WTC11 (cell line): ENCODE measurements around the gene RAPSN. TPM values are rescaled to one million over a fixed set of nuclear protein-coding genes. Genes with fewer than 3 reads are reported as not detected.
A peak's percentile ranks its signal among the peaks of the same experiment; 100 is the strongest.

Experiments used
- ATAC-seq: fragments of 200-7000 bp; cut with Tn5 transposase; 2 replicates; pipeline ENCODE4 v1.10.0; 2021; ENCODE audit warnings: mild to moderate bottlenecking, moderate library complexity
- CTCF ChIA-PET: fragments of 300-600 bp; sonication (Branson Sonifier 250); formaldehyde crosslinking; loops from one replicate; lab custom pipeline; 2021; ENCODE audit warnings: antibody characterized with exemption; lab: Charles Lee
- POLR2A ChIA-PET: fragments of 350-600 bp; sonication (Branson Sonifier 250); formaldehyde crosslinking; loops from one replicate; lab custom pipeline; 2021; ENCODE audit warnings: antibody characterized with exemption; lab: Charles Lee
- DNase-seq: peaks from one replicate; pipeline ENCODE4 v3.0.0; 2021; ENCODE audit warnings: low spot score
- H3K27ac Mint-ChIP-seq: 2 replicates; pipeline ENCODE4 v1.8.0; 2021; ENCODE audit warnings: mixed read lengths
- H3K27me3 Mint-ChIP-seq: 2 replicates; pipeline ENCODE4 v1.8.0; 2021; ENCODE audit warnings: low read depth, mild to moderate bottlenecking, moderate library complexity, mixed read lengths
- H3K36me3 Mint-ChIP-seq: 2 replicates; pipeline ENCODE4 v1.8.0; 2021; ENCODE audit warnings: mixed read lengths
- H3K4me1 Mint-ChIP-seq: 2 replicates; pipeline ENCODE4 v1.8.0; 2022; ENCODE audit warnings: mixed read lengths
- H3K4me3 Mint-ChIP-seq: 2 replicates; pipeline ENCODE4 v1.8.0; 2021; ENCODE audit warnings: mild to moderate bottlenecking, moderate library complexity, mixed read lengths
- H3K9me3 Mint-ChIP-seq: 2 replicates; pipeline ENCODE4 v1.8.0; 2021; ENCODE audit warnings: mixed read lengths
- EMX1 ChIP-seq: fragments of 250-450 bp; sonication (Bioruptor Pico); IDR thresholded peaks from 2 replicates; pipeline ENCODE4 v1.8.0; 2021; ENCODE audit warnings: mild to moderate bottlenecking
- GABPB1 ChIP-seq: sonication (generic); formaldehyde crosslinking; IDR thresholded peaks from 2 replicates; pipeline ENCODE4 v1.8.1; 2023; ENCODE audit warnings: mild to moderate bottlenecking, missing genetic modification reagents
- GTF2I ChIP-seq: fragments of 250-450 bp; sonication (Bioruptor Pico); conservative IDR thresholded peaks from 2 replicates; pipeline ENCODE4 v1.4.0; 2021; ENCODE audit warnings: mild to moderate bottlenecking
- HMGXB4 ChIP-seq: sonication (generic); formaldehyde crosslinking; IDR thresholded peaks from 2 replicates; pipeline ENCODE4 v1.8.1; 2023; ENCODE audit warnings: mild to moderate bottlenecking, moderate library complexity, missing genetic modification reagents
- IRF1 ChIP-seq: sonication (generic); formaldehyde crosslinking; IDR thresholded peaks from 2 replicates; pipeline ENCODE4 v1.8.0; 2023; ENCODE audit warnings: missing genetic modification reagents
- JAZF1 ChIP-seq: fragments of 250-450 bp; sonication (Bioruptor Pico); IDR thresholded peaks from 2 replicates; pipeline ENCODE4 v1.9.0; 2021; ENCODE audit warnings: moderate library complexity, mild to moderate bottlenecking, inconsistent platforms
- NFATC4 ChIP-seq: fragments of 250-450 bp; sonication (Bioruptor Pico); IDR thresholded peaks from 2 replicates; pipeline ENCODE4 v1.9.0; 2021; ENCODE audit warnings: mild to moderate bottlenecking
- PREB ChIP-seq: sonication (generic); formaldehyde crosslinking; IDR thresholded peaks from 2 replicates; pipeline ENCODE4 v1.8.1; 2022; ENCODE audit warnings: mild to moderate bottlenecking, missing genetic modification reagents, moderate library complexity, borderline replicate concordance
- SMAD4 ChIP-seq: sonication (generic); formaldehyde crosslinking; IDR thresholded peaks from 2 replicates; pipeline ENCODE4 v1.8.0; 2022; ENCODE audit warnings: mild to moderate bottlenecking, missing genetic modification reagents
- SP1 ChIP-seq: sonication (generic); formaldehyde crosslinking; conservative IDR thresholded peaks from 2 replicates; pipeline ENCODE4 v1.8.1; 2022; ENCODE audit warnings: missing genetic modification reagents
- ZNF219 ChIP-seq: sonication (generic); formaldehyde crosslinking; IDR thresholded peaks from 2 replicates; pipeline ENCODE4 v1.8.0; 2023; ENCODE audit warnings: missing genetic modification reagents, mild to moderate bottlenecking, borderline replicate concordance
- ZNF317 ChIP-seq: sonication (generic); formaldehyde crosslinking; IDR thresholded peaks from 2 replicates; pipeline ENCODE4 v1.8.1; 2023; ENCODE audit warnings: low read depth, mild to moderate bottlenecking, moderate library complexity, missing genetic modification reagents, borderline replicate concordance
- ZNF416 ChIP-seq: fragments of 250-450 bp; sonication (Bioruptor Pico); IDR thresholded peaks from 2 replicates; pipeline ENCODE4 v1.9.0; 2021; ENCODE audit warnings: mild to moderate bottlenecking, inconsistent platforms
- ZNF532 ChIP-seq: fragments of 250-450 bp; sonication (Bioruptor Pico); IDR thresholded peaks from 2 replicates; pipeline ENCODE4 v1.9.0; 2021; ENCODE audit warnings: mild to moderate bottlenecking, borderline replicate concordance
- total RNA-seq: library from RNA; stranded (reverse); gene quantifications from 3 replicates; pipeline ENCODE4 v1.2.3, GENCODE V29; 2021

The RAPSN gene
- total RNA-seq, 1 experiment from 2014 or later = 0.66 TPM

- no peak for TF ChIP-seq SP1 (CRISPR knock-in tag)
- TF ChIP-seq PREB (CRISPR knock-in tag) = no peak
- no peak for TF ChIP-seq JAZF1
- no peak for TF ChIP-seq GTF2I (CRISPR knock-in tag)
- no peak for TF ChIP-seq NFATC4 (CRISPR knock-in tag)
- TF ChIP-seq HMGXB4 (CRISPR knock-in tag) = no peak
- TF ChIP-seq ZNF219 (CRISPR knock-in tag) = no peak
- TF ChIP-seq IRF1 (CRISPR knock-in tag) = no peak
- no peak for TF ChIP-seq EMX1 (CRISPR knock-in tag)
Measured at GRCh38 chr11:47440054-47440476, 8.9 kb downstream of the RAPSN start (continued).

GRCh38 chr11:47438721-47439120 is 10.2 kb downstream of the RAPSN start:
- peak; percentile 38 for ATAC-seq
- Mint-ChIP-seq H3K27me3 (no peaks in the 10 kb centered on the region), H3K27ac (no peak overlapping the region), H3K36me3 (no peaks in the 10 kb centered on the region), H3K4me3 (no peak overlapping the region), H3K9me3 (no peaks in the 10 kb centered on the region), H3K4me1 (no peaks in the 10 kb centered on the region)
- ChIA-PET POLR2A (no interaction called here), CTCF (interaction anchor here (1.0 kb wide), 1 partner anchor 26 kb away, joined by 3 read pairs; no protein-coding TSS in a partner anchor)
- no peak for TF ChIP-seq ZNF317 (CRISPR knock-in tag)
- TF ChIP-seq SMAD4 (CRISPR knock-in tag) = no peak
- no peak for TF ChIP-seq GTF2I (CRISPR knock-in tag)
- no peak for TF ChIP-seq ZNF416 (CRISPR knock-in tag)
- peak; percentile 27 for DNase-seq

- no peak overlapping the region for H3K4me3 Mint-ChIP-seq
- H3K27ac Mint-ChIP-seq = no peak overlapping the region
- no peaks in the 10 kb centered on the region for H3K4me1 Mint-ChIP-seq
- H3K27me3 Mint-ChIP-seq = no peaks in the 10 kb centered on the region
- DNase-seq (no peak), ATAC-seq (no peak)
- no peaks in the 10 kb centered on the region for H3K36me3 Mint-ChIP-seq
- no peak for TF ChIP-seq ZNF532 (CRISPR knock-in tag)
- TF ChIP-seq GABPB1 (CRISPR knock-in tag) = 0 out of 2 replicates have a peak, but pooled peaks have one; percentile 17
- H3K9me3 Mint-ChIP-seq = no peaks in the 10 kb centered on the region
- ChIA-PET POLR2A (no interaction called here), CTCF (interaction anchor here (0.7 kb wide), 2 partner anchors 17 to 25 kb away, joined by 3 to 4 read pairs; no protein-coding TSS in a partner anchor)
Measured at GRCh38 chr11:47437746-47438418, 11.1 kb downstream of the RAPSN start.
